ENCODE measurements around the gene SLCO4A1.

SLCO4A1 gene

DNA sequence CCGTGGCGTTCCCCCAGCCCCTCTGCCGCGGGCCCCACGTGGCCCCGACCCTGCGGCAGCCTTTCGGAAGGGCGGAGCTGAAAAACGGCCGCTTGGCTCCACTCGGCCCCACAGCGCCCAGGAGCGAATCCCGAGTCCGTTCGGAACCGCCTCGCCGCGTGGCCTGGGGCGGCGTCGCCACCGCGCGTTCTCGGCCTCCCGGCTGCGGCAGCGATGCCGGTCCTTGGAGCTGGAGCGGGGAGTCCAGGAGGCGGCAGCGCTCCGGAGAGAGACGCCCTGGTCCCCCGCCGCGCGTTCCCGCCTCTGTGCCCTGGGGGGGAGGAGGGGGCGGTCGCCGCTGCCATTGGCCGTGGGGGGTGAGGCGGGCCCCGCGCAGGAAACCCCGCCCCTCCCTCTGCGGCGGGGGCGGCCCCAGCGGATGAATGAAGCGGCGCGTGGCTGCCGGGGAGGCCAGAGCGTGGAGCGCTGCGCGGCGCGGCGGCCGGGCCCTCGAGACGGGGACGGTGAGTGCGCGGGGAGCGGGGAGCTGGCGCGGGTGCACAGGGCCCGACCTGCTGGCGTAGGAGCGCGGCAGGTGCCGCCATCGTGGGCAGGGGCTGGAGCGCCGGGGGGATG, at the start of gene SLCO4A1:
TSS of gene SLCO4A1 (plus strand) at position 453 of the 615 bp plus-strand sequence. CDS start 13,952 bp downstream, outside the sequence.
- DNase-seq, result no peak

DNA sequence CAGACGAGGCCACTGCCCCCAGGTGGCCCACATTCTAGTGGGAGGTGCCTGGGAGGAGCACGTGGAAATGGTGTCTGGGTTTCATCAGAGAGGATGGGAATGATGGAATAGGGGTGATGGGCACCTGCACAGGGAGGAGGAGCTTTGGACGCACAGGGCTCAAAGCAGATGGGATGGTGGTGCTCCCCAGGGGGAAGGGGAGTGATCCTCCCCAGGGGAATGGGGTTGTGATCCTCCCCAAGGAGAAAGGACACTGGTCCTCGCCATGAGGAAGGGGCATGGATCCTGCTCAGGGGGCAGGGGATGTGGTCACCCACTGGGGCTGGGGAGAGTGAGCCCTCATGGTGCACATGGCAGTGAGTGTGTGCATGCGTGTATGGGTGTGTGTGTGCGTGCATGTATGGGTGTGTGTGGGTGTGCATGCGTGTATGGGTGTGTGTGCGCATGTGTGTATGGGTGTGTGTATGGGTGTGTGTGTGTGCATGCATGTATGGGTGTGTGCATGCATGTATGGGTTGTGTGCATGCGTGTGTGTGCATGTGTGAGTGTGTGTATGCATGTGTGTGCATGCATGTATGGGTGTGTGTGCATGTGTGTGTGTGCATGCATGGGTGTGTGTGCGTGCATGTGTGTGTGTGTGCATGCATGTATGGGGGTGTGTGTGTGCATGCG, 49.7 kb upstream of the SLCO4A1 start:
- no peak for DNase-seq

DNA sequence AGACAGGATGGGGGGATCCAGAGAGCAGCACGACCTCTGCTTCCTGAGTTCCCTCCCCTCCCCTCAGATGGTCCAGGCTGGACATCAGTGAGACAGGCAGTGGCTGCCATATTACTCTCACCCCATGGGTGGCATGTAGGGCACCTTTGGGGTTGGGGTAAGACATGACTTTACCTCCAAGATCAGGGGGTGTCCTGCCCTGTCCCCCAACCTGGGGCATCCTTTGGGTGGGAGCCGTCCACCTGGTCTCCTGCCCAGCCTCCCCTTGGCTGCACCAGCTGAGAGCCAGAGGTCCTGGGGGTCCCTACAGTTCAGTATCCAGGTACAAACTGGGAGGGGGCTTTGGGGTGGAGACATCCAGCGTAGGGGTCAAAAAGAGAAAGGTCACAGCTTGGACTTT, 48.7 kb upstream of the SLCO4A1 start:
- DNase-seq, result no peak

DNA sequence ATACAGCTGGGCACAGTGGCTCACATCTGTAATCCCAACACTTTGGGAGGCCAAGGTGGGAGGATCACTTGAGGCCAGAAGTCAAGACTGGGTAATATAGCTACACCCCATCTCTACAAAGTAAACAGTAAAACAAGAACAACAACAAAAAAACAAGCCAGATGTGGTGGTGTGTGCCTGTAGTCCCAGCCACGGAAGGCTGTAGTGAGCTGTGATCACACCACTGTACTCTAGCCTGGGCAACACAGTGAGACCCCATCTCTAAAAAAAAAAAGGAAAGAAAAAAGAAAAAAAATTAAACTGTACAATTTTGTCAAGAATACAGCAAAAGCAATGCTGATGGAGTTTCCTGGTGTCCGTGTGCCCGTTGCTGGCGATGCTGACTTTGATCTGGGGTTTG, 47.2 kb upstream of the SLCO4A1 start:
- no peak for DNase-seq

- peak; percentile 33 for DNase-seq
Measured at GRCh38 chr20:62595491-62595890, 46.8 kb upstream of the SLCO4A1 start.

- DNase-seq, result no peak
Measured at GRCh38 chr20:62596486-62596885, 45.8 kb upstream of the SLCO4A1 start.

DNA sequence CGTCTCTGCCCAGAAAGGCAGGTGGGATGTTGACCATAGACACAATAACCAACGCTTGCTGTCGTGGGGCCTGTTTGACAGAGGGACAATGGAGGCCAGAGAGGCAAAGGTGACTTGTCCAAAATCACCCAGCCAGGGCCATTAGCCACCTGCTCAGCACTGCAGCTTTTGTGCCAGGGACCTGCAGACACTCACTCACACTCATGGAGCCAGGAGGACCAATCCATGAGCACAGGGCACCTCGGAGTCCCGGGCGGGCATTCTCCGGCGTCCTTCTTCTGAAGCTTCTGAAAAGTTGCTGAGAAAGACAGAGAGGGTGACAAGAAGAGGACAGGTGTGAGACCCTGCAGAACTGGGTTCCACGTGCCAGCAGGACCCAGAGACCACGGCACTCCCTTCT, 45.4 kb upstream of the SLCO4A1 start:
- no peak for DNase-seq

DNA sequence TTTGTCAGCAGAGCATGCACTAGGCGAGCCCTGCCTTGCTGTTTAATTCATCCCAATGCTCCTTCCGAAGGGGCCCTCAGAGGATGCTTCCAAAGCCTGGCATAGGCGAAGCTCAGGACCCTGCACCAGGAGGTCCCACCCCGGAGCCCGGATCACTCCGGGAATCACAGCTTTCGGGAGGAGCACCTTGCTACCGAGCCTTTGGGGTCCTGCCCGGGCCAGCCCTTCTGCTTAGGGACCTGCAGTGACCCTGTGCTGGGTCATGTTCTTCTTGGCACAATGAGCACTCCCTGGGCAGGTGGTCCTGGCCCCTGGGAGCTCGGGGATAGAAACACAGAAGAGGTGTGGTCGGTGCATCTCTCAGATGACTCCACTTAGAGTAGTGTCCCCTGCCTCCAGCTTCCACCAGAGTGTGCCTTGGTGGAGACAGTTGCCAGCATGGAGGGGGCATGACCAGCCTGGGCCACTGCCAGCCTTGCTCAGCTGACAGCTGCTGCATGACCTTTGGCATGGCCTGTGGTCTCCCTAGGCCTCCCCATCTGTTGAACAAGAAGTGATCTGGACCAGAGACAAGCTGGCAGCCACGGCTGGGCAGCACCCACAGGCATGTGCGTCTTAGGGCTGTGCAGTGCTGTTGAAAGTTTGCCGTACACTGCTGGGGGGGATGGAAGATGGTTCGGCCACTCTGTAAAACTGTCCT, 44.7 kb upstream of the SLCO4A1 start:
- no peak for DNase-seq

GRCh38 chr20:62598761-62599194, 43.5 kb upstream of the SLCO4A1 start:
- no peak for DNase-seq

GRCh38 chr20:62599216-62600110, 42.8 kb upstream of the SLCO4A1 start:
- no peak for DNase-seq

DNA sequence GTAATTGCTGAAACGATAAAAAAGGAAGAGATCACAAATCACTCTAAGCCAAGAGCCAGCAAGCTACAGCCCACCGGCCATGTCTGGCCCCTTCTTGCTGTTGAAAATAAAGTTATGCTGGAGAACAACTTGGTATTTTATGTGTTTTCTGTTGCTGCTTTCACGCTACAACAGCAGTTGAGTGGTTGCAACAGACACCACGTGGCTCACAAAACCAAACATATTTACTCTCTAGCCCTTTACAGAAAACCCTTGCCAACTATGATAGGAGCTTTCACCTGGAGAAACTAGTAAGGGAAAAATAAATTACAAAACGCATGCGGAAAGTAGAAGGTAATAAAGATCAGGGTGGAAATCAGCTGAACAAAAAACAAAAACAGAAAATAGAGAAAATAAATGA, 41.1 kb upstream of the SLCO4A1 start:
- no peak for DNase-seq

GRCh38 chr20:62601714-62602113, 40.6 kb upstream of the SLCO4A1 start:
- no peak for DNase-seq

DNA sequence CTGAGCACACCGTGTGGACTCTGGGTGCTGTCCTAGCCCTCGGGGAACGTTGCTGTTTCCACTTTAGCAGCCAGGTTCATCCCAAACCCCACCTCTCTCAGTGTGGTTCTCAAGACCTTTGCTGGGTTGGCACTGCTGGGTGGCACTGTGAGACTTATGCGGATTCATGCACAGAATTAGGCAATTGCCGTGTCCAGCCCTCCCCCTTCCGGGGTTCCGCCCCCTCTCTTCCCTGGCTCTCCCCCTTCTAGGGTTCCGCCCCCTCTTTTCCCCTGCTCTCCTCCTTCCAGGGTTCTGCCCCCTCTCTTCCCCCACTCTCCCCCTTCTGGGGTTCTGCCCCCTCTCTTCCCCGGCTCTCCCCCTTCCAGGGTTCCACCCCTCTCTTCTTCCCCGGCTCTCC, 39.8 kb upstream of the SLCO4A1 start:
- no peak for DNase-seq

DNA sequence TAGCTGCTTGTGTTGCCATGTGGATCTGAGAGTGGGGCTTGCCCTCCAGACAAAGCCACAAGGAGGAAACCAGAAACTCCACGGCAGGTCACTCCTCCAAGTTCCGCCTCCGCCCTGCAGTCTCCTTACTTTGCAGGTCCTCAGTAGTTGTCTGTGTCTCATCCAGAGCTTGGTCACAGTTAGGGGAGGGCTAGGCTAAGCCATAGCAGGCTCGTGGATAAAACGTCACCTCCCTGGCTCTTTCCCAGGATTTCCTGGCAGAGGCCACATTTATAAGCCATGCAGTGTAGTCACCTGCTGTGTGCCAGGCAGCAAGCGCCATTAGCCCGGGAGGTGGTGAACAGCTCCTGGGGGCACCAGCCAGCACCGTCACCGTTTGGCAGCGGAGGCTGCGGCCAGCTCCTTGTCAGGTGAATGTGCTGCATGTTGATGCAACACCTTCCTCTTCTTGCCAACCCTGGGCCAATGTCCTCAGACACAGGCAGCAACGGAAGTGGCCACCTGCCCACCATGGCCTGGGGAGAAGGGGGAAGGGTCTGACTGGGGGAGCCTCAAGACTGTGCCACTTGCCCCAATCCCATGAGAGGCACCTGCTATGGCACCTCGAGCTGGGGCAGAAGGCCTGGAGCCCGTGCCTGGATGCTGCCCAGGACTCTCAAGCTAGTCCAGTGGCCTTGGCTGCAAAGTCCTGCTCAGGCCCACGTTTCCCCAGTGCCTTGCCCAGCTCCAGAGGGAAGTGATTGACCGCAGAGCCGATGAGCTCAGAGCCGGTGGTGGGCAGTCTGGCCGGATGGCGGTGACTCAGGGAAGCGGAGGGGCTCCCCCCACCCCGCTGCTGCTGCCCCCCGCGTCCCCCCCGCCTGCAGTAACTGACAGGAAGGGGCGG, 39.0 kb upstream of the SLCO4A1 start:
- DNase-seq, result peak; percentile 50

GRCh38 chr20:62603907-62604785, 38.2 kb upstream of the SLCO4A1 start:
- no peak for DNase-seq

- DNase-seq, result no peak
Measured at GRCh38 chr20:62604796-62605195, 37.5 kb upstream of the SLCO4A1 start.

DNA sequence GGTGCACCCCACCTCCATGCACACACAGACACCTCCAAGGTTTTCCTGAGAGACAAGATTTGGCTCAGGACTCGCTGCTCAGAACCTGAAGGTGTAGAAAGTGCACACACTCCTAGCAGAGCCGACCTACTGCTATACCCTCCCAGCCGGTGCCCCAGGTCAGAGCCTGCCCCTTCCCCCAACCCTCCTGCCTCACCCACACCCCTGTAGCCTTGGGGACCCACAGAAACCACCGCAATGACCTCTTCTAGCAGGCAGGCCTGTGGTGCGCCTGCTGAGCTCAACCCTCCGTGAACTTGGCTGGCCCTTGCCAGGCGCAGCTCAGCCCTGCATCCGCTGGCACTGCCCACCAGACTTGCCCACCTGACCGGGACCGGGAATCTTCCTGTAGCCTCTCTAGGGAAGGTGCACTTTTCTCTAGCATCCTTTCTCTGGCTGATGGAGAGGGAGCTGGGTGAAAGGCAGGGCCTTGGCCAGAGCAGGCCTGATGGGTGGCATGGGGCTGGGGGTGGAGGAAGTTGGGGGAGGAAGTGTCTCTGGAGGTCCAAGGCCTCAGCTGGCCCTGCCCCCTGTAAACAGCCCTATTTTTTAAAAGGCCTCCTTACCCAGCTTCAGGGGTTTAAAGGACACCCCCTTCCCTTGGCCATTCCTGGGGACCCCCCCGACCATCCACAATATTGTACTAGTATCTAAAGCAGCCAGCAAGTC, 36.9 kb upstream of the SLCO4A1 start:
- DNase-seq, result no peak

- DNase-seq, result no peak
Measured at GRCh38 chr20:62606016-62606415, 36.3 kb upstream of the SLCO4A1 start.

GRCh38 chr20:62606551-62607201, 35.6 kb upstream of the SLCO4A1 start:
- no peak for DNase-seq
